ENCODE results near the gene TAP1.

The TAP1 gene

GRCh38 chr6:32838114-32838958 lies 15.2 kb downstream of the TAP1 start, which contains the start of gene TAP2:
Gene TAP2, minus strand, starts transcription at chr6:32838739. Its CDS starts 506 bp downstream, at chr6:32838233.
- peak within 1 kb of the TSS; percentile 85 for H3K4me3 ChIP-seq (ENCODE audit: low read length)
- TF ChIP-seq CTCF (conservative IDR thresholded peaks at IDR 0.05; ENCODE audit: low read depth, low read length), result peak; percentile 87
- no peak for DNase-seq (ENCODE audit: low read depth)

- H3K4me3 ChIP-seq (ENCODE audit: low read length), result peak overlapping the region; percentile 85
- DNase-seq (ENCODE audit: low read depth), result no peak
- TF ChIP-seq CTCF (conservative IDR thresholded peaks at IDR 0.05; ENCODE audit: low read depth, low read length), result no peak
Observed at GRCh38 chr6:32837651-32838113, 15.8 kb downstream of the TAP1 start.

- H3K4me3 ChIP-seq (ENCODE audit: low read length), result no peak overlapping the region
- no peak for TF ChIP-seq CTCF (conservative IDR thresholded peaks at IDR 0.05; ENCODE audit: low read depth, low read length)
- no peak for DNase-seq (ENCODE audit: low read depth)
Observed at GRCh38 chr6:32836873-32837272, 16.6 kb downstream of the TAP1 start.

- H3K4me3 ChIP-seq (ENCODE audit: low read length), result no peak overlapping the region
- no peak for TF ChIP-seq CTCF (conservative IDR thresholded peaks at IDR 0.05; ENCODE audit: low read depth, low read length)
Observed at GRCh38 chr6:32835167-32835893, 18.2 kb downstream of the TAP1 start.

GRCh38 chr6:32833664-32834063 lies 19.8 kb downstream of the TAP1 start:
- no peak overlapping the region for H3K4me3 ChIP-seq (ENCODE audit: low read length)
- TF ChIP-seq CTCF (conservative IDR thresholded peaks at IDR 0.05; ENCODE audit: low read depth, low read length), result no peak
- no peak for DNase-seq (ENCODE audit: low read depth)

More at GRCh38 chr6:32835167-32835893, 18.2 kb downstream of the TAP1 start:
- DNase-seq (ENCODE audit: low read depth), result no peak

GRCh38 chr6:32832535-32832934 lies 21.0 kb downstream of the TAP1 start:
- no peak for DNase-seq (ENCODE audit: low read depth)
- TF ChIP-seq CTCF (conservative IDR thresholded peaks at IDR 0.05; ENCODE audit: low read depth, low read length), result no peak
- H3K4me3 ChIP-seq (ENCODE audit: low read length), result no peak overlapping the region

All from retinal pigment epithelial cell (primary cell).